Right forelimb (tissue), 1 donor: ENCODE data around the gene CPN2.

Experiments used
- DNase-seq: peaks from one replicate; pipeline ENCODE4 v3.0.0-alpha.2; 2018

The CPN2 gene

GRCh38 chr3:194350726-194351071 lies 429 bp downstream of the CPN2 start:
- no peak for DNase-seq

DNA sequence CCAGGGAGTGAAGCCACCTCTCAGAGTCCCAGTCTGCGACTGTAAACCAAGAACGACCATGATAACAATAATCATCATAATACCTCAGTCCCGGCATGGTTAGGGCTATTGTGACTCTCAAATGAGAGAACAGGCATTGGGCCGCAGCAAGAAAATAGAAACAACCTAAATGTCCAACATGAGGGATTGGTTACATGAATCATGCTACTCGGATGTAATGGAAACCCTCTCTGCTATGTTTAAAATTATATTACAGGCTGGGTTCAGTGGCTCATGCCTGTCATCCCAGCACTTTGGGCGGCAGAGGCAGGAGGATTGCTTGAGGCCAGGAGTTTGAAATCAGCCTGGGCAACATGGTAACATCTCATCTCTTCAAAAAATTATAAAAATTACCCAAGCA lies 2.8 kb downstream of the CPN2 start:
- DNase-seq, result no peak

DNA sequence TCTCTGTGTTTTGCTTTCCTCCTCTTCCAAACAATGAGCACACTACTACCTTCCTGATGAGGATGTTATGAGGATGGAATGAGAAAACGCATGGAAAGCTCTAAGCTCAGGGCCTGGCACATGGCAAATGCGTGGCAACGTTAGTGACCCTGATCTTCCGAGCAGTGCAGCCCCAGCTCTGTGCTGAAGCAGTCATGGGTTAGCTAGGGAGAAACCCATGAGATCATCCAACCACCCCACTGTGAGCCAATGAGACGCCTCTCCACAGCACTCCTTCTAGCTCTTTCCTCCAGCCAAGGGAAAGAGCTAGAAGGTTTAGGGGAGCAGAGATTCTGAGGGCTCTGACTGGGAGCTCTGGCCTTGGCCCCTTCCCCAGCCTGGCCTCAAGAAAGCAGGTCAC lies 4.5 kb downstream of the CPN2 start:
- DNase-seq, result no peak

- no peak for DNase-seq
Observed at GRCh38 chr3:194346035-194346434, 5.1 kb downstream of the CPN2 start.

GRCh38 chr3:194344012-194344411 lies 7.1 kb downstream of the CPN2 start:
- DNase-seq, result peak; percentile 86

GRCh38 chr3:194343561-194343893 lies 7.6 kb downstream of the CPN2 start:
- no peak for DNase-seq

DNA sequence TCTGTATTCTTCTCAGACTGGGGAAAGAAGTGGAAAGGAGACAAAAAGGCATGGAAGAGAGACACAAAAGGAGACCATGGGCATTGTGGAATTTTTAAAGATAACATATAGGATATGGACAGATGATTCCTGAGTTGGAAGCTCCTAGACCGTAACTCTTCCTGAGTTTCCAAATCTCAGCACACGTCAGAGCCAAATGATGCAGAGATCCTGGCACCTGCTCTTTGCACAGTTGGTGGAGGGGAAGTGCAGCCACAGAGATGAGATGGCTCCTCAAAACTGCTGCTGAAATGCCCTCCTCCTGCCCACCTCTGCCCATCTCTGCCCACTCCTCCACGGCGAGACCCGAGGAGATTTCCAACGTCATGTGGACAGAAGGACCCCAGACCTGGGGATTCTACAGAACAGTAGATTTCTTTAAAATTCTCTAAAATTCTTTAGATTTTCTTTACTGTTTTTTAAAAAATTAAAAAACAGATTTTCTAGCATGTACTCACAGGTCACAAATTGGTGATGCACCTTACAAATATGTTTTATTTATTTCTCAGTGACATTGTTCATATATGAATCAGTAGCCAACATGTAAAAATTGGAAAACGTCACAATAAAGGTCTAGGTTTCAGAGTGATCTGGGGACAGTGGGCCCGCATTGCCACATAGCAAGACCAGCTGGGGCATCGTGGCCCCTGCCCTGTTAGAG lies 8.1 kb downstream of the CPN2 start:
- no peak for DNase-seq

GRCh38 chr3:194340757-194341400 lies 10.2 kb downstream of the CPN2 start:
- DNase-seq, result no peak

DNA sequence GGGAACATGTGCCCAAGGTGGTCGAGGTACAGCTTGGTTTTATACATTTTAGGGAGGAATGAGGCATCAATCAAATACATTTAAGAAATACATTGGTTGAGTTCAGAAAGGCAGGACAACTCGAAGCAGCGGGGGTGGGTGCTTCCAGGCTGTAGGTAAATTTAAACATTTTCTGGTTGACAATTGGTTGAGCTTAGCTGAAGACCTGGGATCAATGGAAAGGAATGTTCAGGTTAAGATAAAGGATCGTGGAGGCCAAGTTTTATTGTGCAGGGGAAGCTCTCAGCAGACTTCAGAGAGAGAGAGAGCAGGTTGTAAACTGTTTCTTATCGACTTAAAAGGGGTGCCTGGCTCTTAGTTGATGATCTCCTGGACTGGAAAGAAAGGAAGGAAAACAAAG lies 11.3 kb downstream of the CPN2 start:
- no peak for DNase-seq

GRCh38 chr3:194339356-194339755 lies 11.8 kb downstream of the CPN2 start:
- no peak for DNase-seq

DNA sequence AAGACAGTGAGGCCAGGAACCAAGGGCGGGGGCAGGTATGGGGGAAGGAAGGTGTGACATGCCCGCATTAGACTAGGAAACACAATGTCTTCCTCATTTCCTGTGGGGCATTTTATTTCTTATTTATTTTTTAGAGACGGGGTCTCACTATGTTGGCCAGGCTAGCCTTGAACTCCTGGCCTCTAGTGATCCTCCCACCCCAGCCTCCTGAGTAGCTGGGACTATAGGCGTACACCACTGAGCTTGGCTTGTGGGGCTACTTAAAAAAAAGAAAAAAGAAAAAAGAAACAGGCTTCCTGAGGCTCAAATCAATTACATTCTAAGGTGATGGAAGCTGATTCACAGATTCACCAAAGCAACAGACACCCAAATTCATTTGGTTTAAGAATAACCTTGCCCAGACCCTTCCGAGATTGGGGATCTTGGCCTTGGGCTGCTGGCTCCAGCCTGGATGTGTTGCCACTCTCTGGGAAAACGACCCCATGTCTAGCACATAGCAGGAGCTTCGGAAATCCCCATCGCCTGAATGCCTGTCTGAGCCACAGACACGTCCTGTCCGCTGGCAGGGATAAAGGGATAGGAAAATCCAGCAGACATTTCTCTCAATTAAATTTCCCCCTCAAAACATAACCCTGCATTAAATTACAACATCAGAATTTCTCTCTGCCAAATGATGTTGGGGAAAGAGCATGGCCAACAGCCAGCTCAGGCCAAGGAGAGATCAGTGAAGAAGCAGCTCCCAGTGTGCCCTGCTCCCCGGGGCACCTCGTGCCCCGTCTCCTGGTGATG lies 13.0 kb downstream of the CPN2 start:
- no peak for DNase-seq

- DNase-seq, result no peak
Observed at GRCh38 chr3:194336601-194337355, 14.3 kb downstream of the CPN2 start.

- DNase-seq, result no peak
Observed at GRCh38 chr3:194333981-194334320, 17.2 kb downstream of the CPN2 start.

DNA sequence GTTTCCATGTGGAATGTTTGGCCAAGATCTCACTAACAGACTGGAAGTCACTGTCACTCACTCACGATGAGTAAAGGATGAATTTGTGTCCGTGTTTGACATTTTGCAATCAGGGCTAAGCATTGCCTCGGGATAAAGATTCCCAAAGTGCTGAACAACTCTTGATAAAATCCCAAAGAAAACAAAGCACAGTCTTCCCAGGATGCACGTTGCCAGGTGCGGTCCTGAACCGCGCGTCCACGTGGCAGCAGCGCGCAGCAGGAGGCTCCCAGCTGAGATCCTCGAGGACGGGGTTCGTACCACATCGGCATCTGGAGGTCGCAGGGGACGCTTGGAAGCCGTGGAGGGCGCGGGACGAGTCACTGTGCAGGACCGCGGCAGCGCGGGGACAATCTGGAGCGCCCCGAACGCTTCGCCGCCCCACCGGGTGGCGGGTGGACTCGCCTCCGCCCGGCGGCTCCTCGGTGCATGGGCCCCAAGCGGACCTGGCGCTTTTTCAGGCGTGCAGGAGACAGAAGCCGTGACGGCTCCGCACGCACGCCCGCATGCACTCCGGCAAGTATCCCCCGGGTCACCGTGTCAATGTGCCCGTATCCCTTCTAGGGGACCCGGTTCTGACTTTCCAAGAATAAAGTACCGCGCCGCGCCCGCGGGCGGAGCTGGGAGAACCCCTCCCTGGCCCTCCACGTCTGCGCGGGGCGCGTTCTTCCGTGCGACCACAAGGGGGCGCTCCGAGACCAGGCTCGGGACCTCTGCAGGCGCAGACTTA lies 17.7 kb downstream of the CPN2 start:
- DNase-seq, result peak; percentile 95

- no peak for DNase-seq
Observed at GRCh38 chr3:194332858-194333211, 18.3 kb downstream of the CPN2 start.

GRCh38 chr3:194330579-194330978 lies 20.5 kb downstream of the CPN2 start:
- no peak for DNase-seq

DNA sequence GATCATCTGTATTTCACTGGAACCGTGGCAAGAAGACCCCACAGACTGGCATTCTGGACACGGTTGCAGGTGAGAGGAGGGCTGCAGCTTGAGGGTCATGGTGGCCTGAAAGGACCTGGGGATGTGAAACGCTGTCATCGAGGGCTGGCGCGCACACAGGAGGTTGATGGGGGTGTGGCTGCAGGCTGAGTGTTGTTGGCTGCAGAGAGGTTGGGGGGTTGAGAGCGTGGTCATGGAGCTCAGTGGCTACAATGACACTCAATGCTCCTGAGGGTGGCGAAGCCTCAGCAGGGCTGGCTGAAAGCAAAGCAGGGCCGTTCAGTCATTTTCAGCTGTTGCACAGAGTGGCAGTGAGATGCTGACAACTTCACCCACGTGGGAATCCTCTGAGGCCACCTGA lies 21.0 kb downstream of the CPN2 start:
- no peak for DNase-seq

- no peak for DNase-seq
Observed at GRCh38 chr3:194329583-194329965, 21.6 kb downstream of the CPN2 start.

DNA sequence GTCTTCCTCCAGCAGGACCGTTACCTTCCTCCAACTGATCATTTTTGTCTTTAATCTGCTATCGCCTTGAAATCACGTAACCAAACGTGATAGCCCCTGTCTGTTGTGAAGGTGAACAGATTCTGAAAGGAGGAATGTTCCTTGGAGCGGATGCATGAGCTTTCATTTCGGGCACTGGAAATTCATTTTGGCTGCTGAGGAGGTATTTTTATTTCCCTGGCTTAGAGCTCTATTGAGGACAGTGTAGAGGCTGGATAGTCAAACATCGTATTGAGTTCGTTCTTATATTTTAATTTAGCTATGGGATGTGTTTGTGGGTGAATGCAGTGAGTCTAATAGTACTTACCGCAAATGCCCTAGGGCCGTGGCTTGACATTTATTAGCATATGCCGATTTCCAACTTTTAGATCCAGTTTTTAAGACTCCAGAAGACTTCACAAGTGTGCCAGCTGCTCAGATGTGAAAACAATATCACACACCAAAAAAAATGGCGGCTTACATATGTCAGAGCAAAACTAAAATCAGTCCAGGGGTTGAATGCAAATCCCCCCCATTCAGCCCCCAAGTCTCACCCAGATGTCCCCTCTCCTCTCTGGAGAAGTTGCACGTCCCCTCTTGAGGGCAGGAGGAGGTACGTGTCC lies 22.1 kb downstream of the CPN2 start:
- no peak for DNase-seq

GRCh38 chr3:194328053-194328657 lies 23.0 kb downstream of the CPN2 start:
- no peak for DNase-seq

- DNase-seq, result no peak
Observed at GRCh38 chr3:194327218-194328052, 23.7 kb downstream of the CPN2 start.
